ENCODE data around the gene TUB. TPM values are rescaled to one million over a fixed set of nuclear protein-coding genes. Genes with fewer than 3 reads are reported as not detected.

The TUB gene
- total RNA-seq, 1 experiment from 2014 or later, result 2.2 TPM

GRCh38 chr11:8094656-8095055 is 13.6 kb downstream of the TUB start:
- H3K36me3 Mint-ChIP-seq (ENCODE audit: insufficient read depth, unreplicated experiment), result no peaks in the 10 kb centered on the region
- H3K4me1 Mint-ChIP-seq (ENCODE audit: low read depth, unreplicated experiment), result no peaks in the 10 kb centered on the region
- no peak overlapping the region for H3K27ac Mint-ChIP-seq (ENCODE audit: unreplicated experiment)
- CTCF ChIA-PET, result no interaction called here
- H3K27me3 Mint-ChIP-seq (ENCODE audit: unreplicated experiment), result peaks cover 3% of the 10 kb centered on the region
- H3K9me3 Mint-ChIP-seq (ENCODE audit: low read depth, unreplicated experiment), result no peaks in the 10 kb centered on the region
- H3K4me3 Mint-ChIP-seq (ENCODE audit: low read depth, unreplicated experiment), result no peak overlapping the region
- TF ChIP-seq, protein P1, sequence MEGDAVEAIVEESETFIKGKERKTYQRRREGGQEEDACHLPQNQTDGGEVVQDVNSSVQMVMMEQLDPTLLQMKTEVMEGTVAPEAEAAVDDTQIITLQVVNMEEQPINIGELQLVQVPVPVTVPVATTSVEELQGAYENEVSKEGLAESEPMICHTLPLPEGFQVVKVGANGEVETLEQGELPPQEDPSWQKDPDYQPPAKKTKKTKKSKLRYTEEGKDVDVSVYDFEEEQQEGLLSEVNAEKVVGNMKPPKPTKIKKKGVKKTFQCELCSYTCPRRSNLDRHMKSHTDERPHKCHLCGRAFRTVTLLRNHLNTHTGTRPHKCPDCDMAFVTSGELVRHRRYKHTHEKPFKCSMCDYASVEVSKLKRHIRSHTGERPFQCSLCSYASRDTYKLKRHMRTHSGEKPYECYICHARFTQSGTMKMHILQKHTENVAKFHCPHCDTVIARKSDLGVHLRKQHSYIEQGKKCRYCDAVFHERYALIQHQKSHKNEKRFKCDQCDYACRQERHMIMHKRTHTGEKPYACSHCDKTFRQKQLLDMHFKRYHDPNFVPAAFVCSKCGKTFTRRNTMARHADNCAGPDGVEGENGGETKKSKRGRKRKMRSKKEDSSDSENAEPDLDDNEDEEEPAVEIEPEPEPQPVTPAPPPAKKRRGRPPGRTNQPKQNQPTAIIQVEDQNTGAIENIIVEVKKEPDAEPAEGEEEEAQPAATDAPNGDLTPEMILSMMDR (IDR thresholded peaks at IDR 0.05; ENCODE audit: unreplicated experiment), result no peak
- BruUV-seq (replicated peaks), result no TSS peak
- no peak for DNase-seq
- intact Hi-C loops (cut with micrococcal nuclease; ENCODE audit: unreplicated experiment), result loop anchor here (5.0 to 10.0 kb wide), 2 partner anchors 202 to 420 kb away; partner anchors contain the start of gene CYB5R2

DNA sequence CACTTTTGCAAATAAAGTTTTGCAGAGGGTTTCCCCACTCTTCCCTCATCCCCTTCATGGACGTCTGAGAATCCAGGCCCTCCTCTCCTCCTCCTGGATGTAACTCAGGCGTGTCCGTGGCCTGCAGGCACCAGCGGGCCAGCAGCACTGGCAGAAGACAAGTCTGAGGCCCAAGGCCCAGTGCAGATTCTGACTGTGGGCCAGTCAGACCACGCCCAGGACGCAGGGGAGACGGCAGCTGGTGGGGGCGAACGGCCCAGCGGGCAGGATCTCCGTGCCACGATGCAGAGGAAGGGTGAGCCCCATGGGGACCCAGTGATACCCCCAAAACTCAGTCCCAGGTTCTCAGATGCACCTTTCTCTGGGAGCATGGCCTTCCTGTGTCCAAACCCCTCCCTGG is 14.4 kb downstream of the TUB start:
- TF ChIP-seq, protein P1 (IDR thresholded peaks at IDR 0.05; ENCODE audit: unreplicated experiment), result no peak
- CTCF ChIA-PET, result no interaction called here
- Mint-ChIP-seq H3K9me3 (ENCODE audit: low read depth, unreplicated experiment) (no peaks in the 10 kb centered on the region), H3K27ac (ENCODE audit: unreplicated experiment) (no peak overlapping the region), H3K4me1 (ENCODE audit: low read depth, unreplicated experiment) (no peaks in the 10 kb centered on the region), H3K4me3 (ENCODE audit: low read depth, unreplicated experiment) (no peak overlapping the region), H3K27me3 (ENCODE audit: unreplicated experiment) (peaks cover 10% of the 10 kb centered on the region), H3K36me3 (ENCODE audit: insufficient read depth, unreplicated experiment) (no peaks in the 10 kb centered on the region)
- no peak for DNase-seq
- intact Hi-C loops (cut with micrococcal nuclease; ENCODE audit: unreplicated experiment), result loop anchor here (10.0 kb wide), 1 partner anchor 421 kb away; the partner anchor contains the start of gene CYB5R2
- no TSS peak for BruUV-seq (replicated peaks)

- Mint-ChIP-seq H3K27ac (ENCODE audit: unreplicated experiment) (no peak overlapping the region), H3K4me1 (ENCODE audit: low read depth, unreplicated experiment) (no peaks in the 10 kb centered on the region), H3K4me3 (ENCODE audit: low read depth, unreplicated experiment) (no peak overlapping the region), H3K36me3 (ENCODE audit: insufficient read depth, unreplicated experiment) (no peaks in the 10 kb centered on the region), H3K9me3 (ENCODE audit: low read depth, unreplicated experiment) (no peaks in the 10 kb centered on the region), H3K27me3 (ENCODE audit: unreplicated experiment) (peaks cover 13% of the 10 kb centered on the region)
- TF ChIP-seq, protein P1 (IDR thresholded peaks at IDR 0.05; ENCODE audit: unreplicated experiment), result no peak
- DNase-seq, result no peak
- CTCF ChIA-PET, result no interaction called here
- intact Hi-C loops (cut with micrococcal nuclease; ENCODE audit: unreplicated experiment), result loop anchor here (10.0 kb wide), 1 partner anchor 421 kb away; the partner anchor contains the start of gene CYB5R2
- no TSS peak for BruUV-seq (replicated peaks)
Measured at GRCh38 chr11:8095806-8096522, 15.0 kb downstream of the TUB start.

- intact Hi-C loops (cut with micrococcal nuclease; ENCODE audit: unreplicated experiment), result loop anchor here (10.0 kb wide), 1 partner anchor 422 kb away; the partner anchor contains the start of gene CYB5R2
- CTCF ChIA-PET, result interaction anchor here (0.6 kb wide), 1 partner anchor 62 kb away, joined by 3 read pairs; no protein-coding TSS in a partner anchor
- TF ChIP-seq, protein P1 (IDR thresholded peaks at IDR 0.05; ENCODE audit: unreplicated experiment), result no peak
- no peak for DNase-seq
- Mint-ChIP-seq H3K4me3 (ENCODE audit: low read depth, unreplicated experiment) (no peak overlapping the region), H3K27me3 (ENCODE audit: unreplicated experiment) (peaks cover 13% of the 10 kb centered on the region), H3K9me3 (ENCODE audit: low read depth, unreplicated experiment) (no peaks in the 10 kb centered on the region), H3K36me3 (ENCODE audit: insufficient read depth, unreplicated experiment) (no peaks in the 10 kb centered on the region), H3K27ac (ENCODE audit: unreplicated experiment) (no peak overlapping the region), H3K4me1 (ENCODE audit: low read depth, unreplicated experiment) (no peaks in the 10 kb centered on the region)
- BruUV-seq (replicated peaks), result no TSS peak
Measured at GRCh38 chr11:8096575-8096974, 15.6 kb downstream of the TUB start.

Measured in Calu3 (cell line).